GM12875 (cell line): Measurements from ENCODE around the gene ZNF141.
"Not testable (repeated sequence)": the region's sequence is repeated elsewhere in the genome, so short reads cannot be mapped to it uniquely, and the experiment has no call there.

Experiments used
- H3K4me3 ChIP-seq: one replicate; pipeline ENCODE4 v1.5.1; 2011; ENCODE audit warnings: low read depth, low read length, control low read depth
- CTCF ChIP-seq: IDR thresholded peaks from 2 replicates; pipeline ENCODE4 v1.5.1; 2011; ENCODE audit warnings: low read depth, mild to moderate bottlenecking, control low read depth, inconsistent platforms, low read length, moderate library complexity, borderline replicate concordance; ENCODE audit not compliant: insufficient read depth

Gene ZNF141

GRCh38 chr4:337143-337931 is at the start of gene ZNF141:
Gene ZNF141 (plus strand): TSS chr4:337814. CDS start chr4:337984, 170 bp downstream.
- no peak for TF ChIP-seq CTCF
- peak within 1 kb of the TSS; percentile 94 for H3K4me3 ChIP-seq

- TF ChIP-seq CTCF: no peak
- H3K4me3 ChIP-seq: no peak overlapping the region
These were observed 48.7 kb upstream of the ZNF141 start for GRCh38 chr4:288891-289290.

- no peak for TF ChIP-seq CTCF
- H3K4me3 ChIP-seq: no peak overlapping the region
These were observed 42.9 kb upstream of the ZNF141 start for GRCh38 chr4:294732-295131.

GRCh38 chr4:302381-302780 is 35.2 kb upstream of the ZNF141 start:
- H3K4me3 ChIP-seq: no peak overlapping the region
- TF ChIP-seq CTCF: no peak

GRCh38 chr4:304516-304915 is 33.1 kb upstream of the ZNF141 start:
- not testable (repeated sequence) for H3K4me3 ChIP-seq

- H3K4me3 ChIP-seq: no peak within 1 kb of the TSS
- TF ChIP-seq CTCF: no peak
These were observed 32.5 kb upstream of the ZNF141 start, which contains the start of gene ZNF732 for GRCh38 chr4:304969-305680. Gene ZNF732 (minus strand): TSS chr4:305474. CDS start chr4:305310, 164 bp downstream.

- TF ChIP-seq CTCF: no peak
- H3K4me3 ChIP-seq: no peak overlapping the region
These were observed 31.1 kb upstream of the ZNF141 start for GRCh38 chr4:306551-306961.
